GM18873 (cell line): ENCODE data around the gene ATP11A.
A peak's percentile ranks its signal among the peaks of the same experiment; 100 is the strongest.

ENCODE experiments used
- ATAC-seq: cut with Tn5 transposase; IDR thresholded peaks from one replicate; pipeline ENCODE4 v1.9.1; 2021; ENCODE audit warnings: mild to moderate bottlenecking, moderate library complexity, moderate number of reproducible peaks; ENCODE audit not compliant: unreplicated experiment, low FRiP score

Gene ATP11A

GRCh38 chr13:112689303-112690245, at the start of gene ATP11A:
ATP11A (plus strand) TSS chr13:112690038; CDS start chr13:112690417, 379 bp downstream.
- ATAC-seq = peak; percentile 42

- ATAC-seq = no peak
These were observed 48.3 kb upstream of the ATP11A start for GRCh38 chr13:112641456-112642089.

- ATAC-seq = no peak
These were observed 47.8 kb upstream of the ATP11A start for GRCh38 chr13:112642090-112642460.

GRCh38 chr13:112643759-112644459, 45.9 kb upstream of the ATP11A start:
- no peak for ATAC-seq

- no peak for ATAC-seq
These were observed 44.4 kb upstream of the ATP11A start for GRCh38 chr13:112645327-112645914.

GRCh38 chr13:112647256-112647655, 42.6 kb upstream of the ATP11A start:
- ATAC-seq = no peak

- no peak for ATAC-seq
These were observed 41.7 kb upstream of the ATP11A start for GRCh38 chr13:112648101-112648500.

- no peak for ATAC-seq
These were observed 40.7 kb upstream of the ATP11A start for GRCh38 chr13:112648966-112649690.

GRCh38 chr13:112651311-112651710, 38.5 kb upstream of the ATP11A start:
- no peak for ATAC-seq

GRCh38 chr13:112651750-112652511, 37.9 kb upstream of the ATP11A start:
- ATAC-seq = no peak

- no peak for ATAC-seq
These were observed 37.2 kb upstream of the ATP11A start for GRCh38 chr13:112652512-112653070.

- ATAC-seq = no peak
These were observed 36.8 kb upstream of the ATP11A start for GRCh38 chr13:112653071-112653470.

GRCh38 chr13:112655913-112656312, 33.9 kb upstream of the ATP11A start:
- no peak for ATAC-seq

- ATAC-seq = no peak
These were observed 31.9 kb upstream of the ATP11A start for GRCh38 chr13:112657850-112658445.

- ATAC-seq = no peak
These were observed 31.0 kb upstream of the ATP11A start for GRCh38 chr13:112658808-112659207.

GRCh38 chr13:112661291-112661690, 28.5 kb upstream of the ATP11A start:
- ATAC-seq = no peak

- no peak for ATAC-seq
These were observed 25.2 kb upstream of the ATP11A start for GRCh38 chr13:112664501-112665203.

GRCh38 chr13:112668924-112669323, 20.9 kb upstream of the ATP11A start:
- no peak for ATAC-seq
